Endothelial cell of umbilical vein (primary cell): ENCODE results near the gene WRAP73.

Source experiments
- EZH2 ChIP-seq: IDR thresholded peaks from 2 replicates; pipeline ENCODE4 v1.6.1; 2012; ENCODE audit warnings: borderline replicate concordance, low read depth, mild to moderate bottlenecking, moderate library complexity, low read length, inconsistent platforms; ENCODE audit not compliant: severe bottlenecking
- FOS ChIP-seq: IDR thresholded peaks from 2 replicates; pipeline ENCODE4 v1.6.1; 2011; ENCODE audit warnings: mild to moderate bottlenecking, low read length, moderate library complexity, borderline replicate concordance; ENCODE audit not compliant: insufficient read depth
- JUN ChIP-seq: IDR thresholded peaks from 2 replicates; pipeline ENCODE4 v1.6.1; 2011; ENCODE audit warnings: borderline replicate concordance, low read depth; ENCODE audit not compliant: insufficient read length, insufficient read depth
- POLR2A ChIP-seq: IDR thresholded peaks from 2 replicates; pipeline ENCODE4 v1.6.1; 2012; ENCODE audit warnings: low read depth, mild to moderate bottlenecking, control low read depth, low read length
- POLR2AphosphoS5 ChIP-seq: IDR thresholded peaks from 2 replicates; pipeline ENCODE4 v1.6.1; 2012; ENCODE audit warnings: low read depth, mild to moderate bottlenecking, control low read depth, low read length, moderate library complexity; ENCODE audit not compliant: insufficient read depth
- TF ChIP-seq, protein P1 (sequence below), 2 donors: IDR thresholded peaks; 1 replicate in 1 of 2; 2 replicates in 1 of 2; pipeline ENCODE4 v1.5.1; 2011; ENCODE audit warnings: low read length in 2 of 2, mild to moderate bottlenecking in 2 of 2, moderate library complexity in 2 of 2, control low read depth in 1 of 2, inconsistent platforms in 1 of 2, low read depth in 1 of 2; ENCODE audit not compliant: insufficient read depth in 1 of 2; ENCODE audit errors: extremely low read depth in 1 of 2
- TF ChIP-seq, protein P2 (sequence below): IDR thresholded peaks from 2 replicates; pipeline ENCODE4 v1.6.1; 2011; ENCODE audit not compliant: insufficient read depth, insufficient read length

DNA sequence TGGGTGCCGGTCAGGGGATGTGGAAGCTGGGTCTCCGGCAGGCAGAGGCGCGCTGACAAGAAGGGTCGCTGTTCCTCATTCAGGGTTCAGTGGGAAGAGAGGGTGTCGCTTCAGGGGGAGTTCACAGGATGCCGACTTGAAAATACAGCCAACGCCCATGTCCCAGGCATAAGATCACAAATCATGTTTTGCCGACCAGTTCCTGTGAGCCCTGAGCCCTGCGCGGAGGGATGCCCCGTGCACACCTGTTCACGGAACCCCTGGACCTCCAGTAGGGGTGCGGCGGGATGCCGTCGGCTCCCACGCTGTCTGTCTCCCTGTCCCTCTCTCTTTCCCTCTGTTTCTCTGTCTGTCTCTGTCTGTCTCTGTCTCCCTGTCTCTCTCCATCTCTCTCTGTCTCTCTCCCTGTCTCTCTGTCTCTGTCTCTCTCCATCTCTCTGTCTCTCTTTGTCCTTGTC, 29.2 kb upstream of the WRAP73 start:
- TF ChIP-seq, protein P1, sequence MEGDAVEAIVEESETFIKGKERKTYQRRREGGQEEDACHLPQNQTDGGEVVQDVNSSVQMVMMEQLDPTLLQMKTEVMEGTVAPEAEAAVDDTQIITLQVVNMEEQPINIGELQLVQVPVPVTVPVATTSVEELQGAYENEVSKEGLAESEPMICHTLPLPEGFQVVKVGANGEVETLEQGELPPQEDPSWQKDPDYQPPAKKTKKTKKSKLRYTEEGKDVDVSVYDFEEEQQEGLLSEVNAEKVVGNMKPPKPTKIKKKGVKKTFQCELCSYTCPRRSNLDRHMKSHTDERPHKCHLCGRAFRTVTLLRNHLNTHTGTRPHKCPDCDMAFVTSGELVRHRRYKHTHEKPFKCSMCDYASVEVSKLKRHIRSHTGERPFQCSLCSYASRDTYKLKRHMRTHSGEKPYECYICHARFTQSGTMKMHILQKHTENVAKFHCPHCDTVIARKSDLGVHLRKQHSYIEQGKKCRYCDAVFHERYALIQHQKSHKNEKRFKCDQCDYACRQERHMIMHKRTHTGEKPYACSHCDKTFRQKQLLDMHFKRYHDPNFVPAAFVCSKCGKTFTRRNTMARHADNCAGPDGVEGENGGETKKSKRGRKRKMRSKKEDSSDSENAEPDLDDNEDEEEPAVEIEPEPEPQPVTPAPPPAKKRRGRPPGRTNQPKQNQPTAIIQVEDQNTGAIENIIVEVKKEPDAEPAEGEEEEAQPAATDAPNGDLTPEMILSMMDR (IDR thresholded peaks at IDR 0.05; ENCODE audit: extremely low read depth in 1 of 2, insufficient read depth in 1 of 2, low read depth in 1 of 2, low read length in 2 of 2) = no peak
- TF ChIP-seq POLR2A (no peak), FOS (no peak), POLR2AphosphoS5 (no peak), EZH2 (no peak), JUN (no peak)
- TF ChIP-seq, protein P2, sequence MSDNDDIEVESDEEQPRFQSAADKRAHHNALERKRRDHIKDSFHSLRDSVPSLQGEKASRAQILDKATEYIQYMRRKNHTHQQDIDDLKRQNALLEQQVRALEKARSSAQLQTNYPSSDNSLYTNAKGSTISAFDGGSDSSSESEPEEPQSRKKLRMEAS = no peak
